Measurements from ENCODE around the gene RNASE12.

GRCh38 chr14:20608383-20609110 lies 17.4 kb upstream of the RNASE12 start:
- TF ChIP-seq CTCF (IDR thresholded peaks at IDR 0.05) (no peak), POLR2A (IDR thresholded peaks at IDR 0.05) (no peak)
